Stomach (tissue), 4 donors: ENCODE measurements around the gene UBE2O.

ENCODE experiments used
- CTCF ChIP-seq, 7 experiments: fragments of 450-650 bp in 4 of 7; fragments of 200-600 bp in 3 of 7; sonication (generic) in 3 of 7; IDR thresholded peaks; one replicate each; pipeline ENCODE4 v1.5.1; 2016 to 2019; ENCODE audit warnings: antibody characterized with exemption in 7 of 7, control low read depth in 2 of 7, mild to moderate bottlenecking in 1 of 7
- POLR2A ChIP-seq, 4 donors: fragments of 450-650 bp; IDR thresholded peaks; one replicate each; pipeline ENCODE4 v1.6.1; 2016; ENCODE audit warnings: antibody characterized with exemption in 4 of 4, control low read depth in 2 of 4, mild to moderate bottlenecking in 1 of 4, moderate library complexity in 1 of 4

GRCh38 chr17:76419576-76420260, 33.2 kb downstream of the UBE2O start:
- TF ChIP-seq POLR2A (IDR thresholded peaks at IDR 0.05) (no peak), CTCF (IDR thresholded peaks at IDR 0.05) (no peak)
